ENCODE results near the gene CAVIN1. TPM values are rescaled to one million over a fixed set of nuclear protein-coding genes. Genes with fewer than 3 reads are reported as not detected.
"Not testable (repeated sequence)": the region's sequence is repeated elsewhere in the genome, so short reads cannot be mapped to it uniquely, and the experiment has no call there.

Gene CAVIN1
- total RNA-seq, 1 experiment from 2014 or later: 236 TPM

GRCh38 chr17:42405963-42406495 lies 17.0 kb downstream of the CAVIN1 start:
- DNase-seq (ENCODE audit: low read depth): no peak

- DNase-seq (ENCODE audit: low read depth): no peak
Observed at GRCh38 chr17:42405076-42405475, 18.0 kb downstream of the CAVIN1 start.

- DNase-seq (ENCODE audit: low read depth): no peak
Observed at GRCh38 chr17:42404326-42405055, 18.6 kb downstream of the CAVIN1 start.

- DNase-seq (ENCODE audit: low read depth): no peak
Observed at GRCh38 chr17:42403150-42403549, 19.9 kb downstream of the CAVIN1 start.

GRCh38 chr17:42402117-42402516 lies 20.9 kb downstream of the CAVIN1 start:
- DNase-seq (ENCODE audit: low read depth): no peak

- not testable (repeated sequence) for DNase-seq (ENCODE audit: low read depth)
Observed at GRCh38 chr17:42400844-42401375, 22.1 kb downstream of the CAVIN1 start.

- DNase-seq (ENCODE audit: low read depth): no peak
Observed at GRCh38 chr17:42399948-42400843, 22.9 kb downstream of the CAVIN1 start.

- DNase-seq (ENCODE audit: low read depth): no peak
Observed at GRCh38 chr17:42399121-42399520, 23.9 kb downstream of the CAVIN1 start.

GRCh38 chr17:42395601-42396000 lies 27.5 kb downstream of the CAVIN1 start:
- DNase-seq (ENCODE audit: low read depth): not testable (repeated sequence)

- no peak for DNase-seq (ENCODE audit: low read depth)
Observed at GRCh38 chr17:42394838-42395237, 28.2 kb downstream of the CAVIN1 start.

GRCh38 chr17:42392692-42393415 lies 30.2 kb downstream of the CAVIN1 start:
- DNase-seq (ENCODE audit: low read depth): no peak

- not testable (repeated sequence) for DNase-seq (ENCODE audit: low read depth)
Observed at GRCh38 chr17:42391439-42391838, 31.6 kb downstream of the CAVIN1 start.

GRCh38 chr17:42389899-42390298 lies 33.2 kb downstream of the CAVIN1 start:
- no peak for DNase-seq (ENCODE audit: low read depth)

GRCh38 chr17:42389135-42389417 lies 34.0 kb downstream of the CAVIN1 start:
- no peak for DNase-seq (ENCODE audit: low read depth)

- DNase-seq (ENCODE audit: low read depth): peak; percentile 100
Observed at GRCh38 chr17:42388381-42389134, 34.5 kb downstream of the CAVIN1 start, which contains the start of gene STAT3. TSS of gene STAT3 (minus strand) at chr17:42388442. CDS start at chr17:42348516, 39,926 bp downstream.

GRCh38 chr17:42387661-42388380 lies 35.2 kb downstream of the CAVIN1 start:
- peak; percentile 63 for DNase-seq (ENCODE audit: low read depth)

- DNase-seq (ENCODE audit: low read depth): peak; percentile 25
Observed at GRCh38 chr17:42386777-42387657, 36.0 kb downstream of the CAVIN1 start.

GRCh38 chr17:42381898-42382297 lies 41.2 kb downstream of the CAVIN1 start:
- DNase-seq (ENCODE audit: low read depth): no peak

GRCh38 chr17:42380935-42381334 lies 42.1 kb downstream of the CAVIN1 start:
- no peak for DNase-seq (ENCODE audit: low read depth)

All from HT1080 (cell line).